ENCODE measurements around the gene PRR18. TPM values are rescaled to one million over a fixed set of nuclear protein-coding genes. Genes with fewer than 3 reads are reported as not detected.

The PRR18 gene, protein sequence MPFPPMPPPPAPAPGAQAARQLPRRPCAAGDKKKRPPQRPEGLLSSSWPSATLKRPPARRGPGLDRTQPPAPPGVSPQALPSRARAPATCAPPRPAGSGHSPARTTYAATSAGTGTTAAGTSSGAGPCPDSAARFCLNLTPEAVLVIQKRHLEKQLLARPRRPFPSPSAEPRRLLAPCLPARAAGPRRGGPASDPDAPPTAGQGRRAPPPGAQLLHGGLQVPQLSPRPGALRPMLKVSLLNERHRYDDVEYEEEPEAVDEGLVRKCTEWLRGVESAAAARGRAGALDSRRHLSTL
- not detected for total RNA-seq

DNA sequence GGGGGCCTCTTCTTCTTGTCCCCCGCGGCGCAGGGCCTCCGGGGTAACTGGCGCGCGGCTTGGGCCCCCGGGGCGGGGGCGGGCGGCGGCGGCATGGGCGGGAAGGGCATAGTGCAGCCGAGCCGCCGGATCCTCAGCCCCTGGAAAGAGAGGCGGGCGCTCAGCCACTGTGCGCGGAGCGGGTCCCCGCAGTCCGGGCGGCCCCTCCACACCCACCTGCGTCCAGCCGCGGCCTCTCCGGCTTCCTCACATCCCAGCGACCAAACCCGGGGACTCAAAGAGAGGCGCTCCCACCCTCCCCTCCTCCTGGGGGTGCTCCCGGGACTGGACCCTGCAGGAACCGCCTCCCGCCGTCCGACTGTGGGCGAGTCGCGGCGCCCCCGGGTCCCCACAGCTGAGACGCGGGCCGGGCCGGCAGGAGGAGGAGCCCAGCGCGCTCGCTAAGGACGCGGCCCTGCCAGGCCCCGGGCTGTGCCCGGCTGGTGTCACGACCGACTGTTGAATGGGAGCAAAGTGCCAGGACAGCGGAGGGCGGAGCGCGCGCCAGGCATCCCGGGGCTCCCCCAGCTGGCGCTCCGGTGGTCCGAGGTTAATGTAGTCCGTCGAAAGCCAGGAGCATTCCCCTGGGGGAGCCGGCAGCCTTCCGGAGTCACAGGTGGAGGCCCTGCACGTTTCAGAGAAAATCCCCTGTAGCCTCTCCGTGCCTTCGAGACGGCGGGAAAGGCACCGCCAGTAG, at the start of gene PRR18:
Gene PRR18 (minus strand): TSS at position 360 of the 736 bp plus-strand sequence. CDS start 250 bp downstream, at position 110.
- Histone ChIP-seq H3K4me3 (peak within 1 kb of the TSS in 1 of 2 donors; percentile 14), H3K9me3 (no peaks in the 10 kb centered on the region), H3K27me3 (peaks cover 6 to 7% of the 10 kb centered on the region in 2 donors), H3K4me1 (peaks cover 0 to 14% of the 10 kb centered on the region in 2 donors), H3K27ac (no peak within 1 kb of the TSS), H3K36me3 (no peaks in the 10 kb centered on the region)
- intact Hi-C loops (cut with DNase I; ENCODE audit: low total_unique reads): no loop called here
- no peak for DNase-seq
- TF ChIP-seq, protein P1, sequence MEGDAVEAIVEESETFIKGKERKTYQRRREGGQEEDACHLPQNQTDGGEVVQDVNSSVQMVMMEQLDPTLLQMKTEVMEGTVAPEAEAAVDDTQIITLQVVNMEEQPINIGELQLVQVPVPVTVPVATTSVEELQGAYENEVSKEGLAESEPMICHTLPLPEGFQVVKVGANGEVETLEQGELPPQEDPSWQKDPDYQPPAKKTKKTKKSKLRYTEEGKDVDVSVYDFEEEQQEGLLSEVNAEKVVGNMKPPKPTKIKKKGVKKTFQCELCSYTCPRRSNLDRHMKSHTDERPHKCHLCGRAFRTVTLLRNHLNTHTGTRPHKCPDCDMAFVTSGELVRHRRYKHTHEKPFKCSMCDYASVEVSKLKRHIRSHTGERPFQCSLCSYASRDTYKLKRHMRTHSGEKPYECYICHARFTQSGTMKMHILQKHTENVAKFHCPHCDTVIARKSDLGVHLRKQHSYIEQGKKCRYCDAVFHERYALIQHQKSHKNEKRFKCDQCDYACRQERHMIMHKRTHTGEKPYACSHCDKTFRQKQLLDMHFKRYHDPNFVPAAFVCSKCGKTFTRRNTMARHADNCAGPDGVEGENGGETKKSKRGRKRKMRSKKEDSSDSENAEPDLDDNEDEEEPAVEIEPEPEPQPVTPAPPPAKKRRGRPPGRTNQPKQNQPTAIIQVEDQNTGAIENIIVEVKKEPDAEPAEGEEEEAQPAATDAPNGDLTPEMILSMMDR (IDR thresholded peaks at IDR 0.05): no peak
- no peak for TF ChIP-seq POLR2A (IDR thresholded peaks at IDR 0.05)

DNA sequence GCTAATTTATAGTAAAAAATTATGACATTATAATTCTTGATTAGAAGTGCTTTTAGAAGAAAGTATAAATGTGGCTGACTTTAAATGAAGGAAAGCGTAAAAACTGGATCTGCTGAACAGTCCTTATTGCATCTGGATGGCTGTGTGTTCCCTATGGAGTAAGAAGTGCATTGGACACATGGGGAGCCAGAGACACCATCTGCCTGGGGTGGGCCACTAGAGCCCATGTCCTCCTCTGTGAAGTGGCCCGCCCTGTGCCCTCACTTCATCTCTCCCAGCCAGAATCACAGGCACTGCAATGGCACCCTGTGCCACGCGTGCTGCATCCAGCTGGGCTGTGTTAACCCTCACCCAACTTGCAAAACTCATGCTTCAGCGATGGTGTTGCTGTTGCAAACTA, 47.4 kb upstream of the PRR18 start:
- H3K4me1 ChIP-seq: no peaks in the 10 kb centered on the region
- intact Hi-C loops (cut with DNase I; ENCODE audit: low total_unique reads): no loop called here

DNA sequence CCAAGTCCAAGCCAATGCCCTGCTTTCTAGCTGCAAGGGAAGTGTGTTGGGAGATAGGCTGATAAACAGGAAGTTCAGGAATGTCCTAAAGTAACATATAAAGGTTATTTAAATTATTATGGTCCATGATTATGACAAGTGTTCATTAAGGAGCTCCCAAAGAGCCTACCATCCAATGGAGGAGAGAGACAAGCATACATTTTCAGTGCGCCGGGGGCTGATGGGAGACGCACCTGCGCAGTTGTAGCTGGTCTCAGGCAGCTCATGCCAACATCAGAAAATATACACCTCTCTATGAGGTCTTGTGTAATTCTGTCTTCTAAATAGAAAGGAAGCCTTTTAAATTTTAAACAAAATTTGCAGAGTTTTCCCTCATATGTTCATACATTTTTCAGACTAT, 46.8 kb upstream of the PRR18 start:
- no peaks in the 10 kb centered on the region for H3K4me1 ChIP-seq
- TF ChIP-seq, protein P1 (IDR thresholded peaks at IDR 0.05): no peak
- TF ChIP-seq POLR2A (IDR thresholded peaks at IDR 0.05): no peak
- no peaks in the 10 kb centered on the region for H3K27me3 ChIP-seq
- DNase-seq: no peak
- no peaks in the 10 kb centered on the region for H3K9me3 ChIP-seq
- intact Hi-C loops (cut with DNase I; ENCODE audit: low total_unique reads): no loop called here
- H3K27ac ChIP-seq: no peak overlapping the region
- H3K4me3 ChIP-seq: no peak overlapping the region
- H3K36me3 ChIP-seq: no peaks in the 10 kb centered on the region

More for the DNA sequence above, 47.4 kb upstream of the PRR18 start:
- no peak for DNase-seq
- H3K36me3 ChIP-seq: no peaks in the 10 kb centered on the region
- no peak for TF ChIP-seq POLR2A (IDR thresholded peaks at IDR 0.05)
- TF ChIP-seq, protein P1 (IDR thresholded peaks at IDR 0.05): no peak
- H3K4me3 ChIP-seq: no peak overlapping the region
- no peaks in the 10 kb centered on the region for H3K9me3 ChIP-seq
- H3K27me3 ChIP-seq: no peaks in the 10 kb centered on the region
- no peak overlapping the region for H3K27ac ChIP-seq

DNA sequence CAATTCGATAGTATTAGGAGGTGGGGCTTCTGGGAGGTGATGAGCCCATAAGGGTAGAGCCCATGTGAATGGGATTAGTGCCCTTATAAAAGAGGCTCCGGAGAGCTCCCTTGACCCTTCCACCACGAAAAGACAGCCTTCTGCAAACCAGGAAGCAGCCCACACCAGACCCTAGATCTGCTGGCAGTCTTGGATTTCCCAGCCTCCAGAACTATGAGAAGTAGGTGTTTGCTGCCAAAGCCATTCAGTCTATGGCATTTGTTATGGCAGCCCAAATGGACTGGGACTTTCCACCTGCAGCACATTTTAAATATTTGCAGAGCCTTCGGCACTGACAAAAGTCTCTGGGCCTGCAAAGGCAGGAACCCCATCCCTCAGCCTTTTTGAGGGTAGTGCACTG, 46.0 kb upstream of the PRR18 start:
- no peak overlapping the region for H3K4me3 ChIP-seq
- H3K36me3 ChIP-seq: no peaks in the 10 kb centered on the region
- H3K4me1 ChIP-seq: no peaks in the 10 kb centered on the region
- no peak overlapping the region for H3K27ac ChIP-seq
- no peak for DNase-seq
- TF ChIP-seq, protein P1 (IDR thresholded peaks at IDR 0.05): no peak
- no peak for TF ChIP-seq POLR2A (IDR thresholded peaks at IDR 0.05)
- H3K27me3 ChIP-seq: no peaks in the 10 kb centered on the region
- no peaks in the 10 kb centered on the region for H3K9me3 ChIP-seq
- intact Hi-C loops (cut with DNase I; ENCODE audit: low total_unique reads): no loop called here

DNA sequence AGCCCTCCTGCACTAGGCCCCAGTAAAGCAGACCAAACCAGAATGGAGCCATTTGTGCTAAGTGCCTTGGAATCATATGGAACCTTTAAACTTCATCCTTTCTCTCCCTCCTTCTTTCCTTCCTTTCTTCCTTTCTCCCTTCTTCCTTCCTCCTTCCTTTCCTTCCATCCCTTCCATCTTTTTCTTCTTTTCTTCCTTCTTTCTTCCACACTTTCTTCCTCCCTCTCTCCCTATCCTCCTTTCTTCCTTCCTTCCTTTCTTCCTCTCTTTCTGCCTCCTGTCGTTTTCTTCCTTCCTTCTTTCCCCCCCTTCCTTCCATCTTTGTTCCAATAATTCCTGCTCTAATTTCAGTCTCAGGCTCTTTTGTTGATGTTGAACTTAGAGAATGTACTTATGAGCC, 45.3 kb upstream of the PRR18 start:
- intact Hi-C loops (cut with DNase I; ENCODE audit: low total_unique reads): no loop called here
- no peaks in the 10 kb centered on the region for H3K36me3 ChIP-seq
- H3K27ac ChIP-seq: no peak overlapping the region
- H3K4me1 ChIP-seq: no peaks in the 10 kb centered on the region
- H3K9me3 ChIP-seq: no peaks in the 10 kb centered on the region
- H3K4me3 ChIP-seq: no peak overlapping the region
- no peak for DNase-seq
- TF ChIP-seq POLR2A (IDR thresholded peaks at IDR 0.05): no peak
- TF ChIP-seq, protein P1 (IDR thresholded peaks at IDR 0.05): no peak
- no peaks in the 10 kb centered on the region for H3K27me3 ChIP-seq
